Hematopoietic multipotent progenitor cell treated with erythropoietin and hydrocortisone succinate and interleukin-3 and kit ligand, for 17 days (in vitro differentiated cells): ENCODE measurements around the gene APOM.

Experiments
- DNase-seq: peaks from one replicate; pipeline ENCODE4 v3.0.0-alpha.2; 2015; ENCODE audit warnings: low spot score

APOM gene

GRCh38 chr6:31658158-31658688 lies 2.5 kb downstream of the APOM start:
- no peak for DNase-seq

- DNase-seq: no peak
These were observed 3.4 kb downstream of the APOM start for GRCh38 chr6:31658983-31659648.

GRCh38 chr6:31659649-31660380 lies 4.1 kb downstream of the APOM start:
- peak; percentile 53 for DNase-seq

- DNase-seq: peak; percentile 73
These were observed 4.9 kb downstream of the APOM start, which contains the start of gene C6orf47 for GRCh38 chr6:31660381-31661261. Gene C6orf47, minus strand, starts transcription at chr6:31660778. Its CDS starts 831 bp downstream, at chr6:31659947.

GRCh38 chr6:31661262-31662123 lies 5.8 kb downstream of the APOM start:
- DNase-seq: no peak

GRCh38 chr6:31662124-31662723 lies 6.5 kb downstream of the APOM start:
- DNase-seq: no peak

- DNase-seq: peak; percentile 21
These were observed 7.6 kb downstream of the APOM start for GRCh38 chr6:31663126-31663960.

GRCh38 chr6:31663961-31664789 lies 8.5 kb downstream of the APOM start:
- DNase-seq: peak; percentile 48

- DNase-seq: peak; percentile 89
These were observed 9.3 kb downstream of the APOM start, which contains the start of gene GPANK1 for GRCh38 chr6:31664790-31665500. Gene GPANK1, minus strand, starts transcription at chr6:31664997. Its CDS starts 519 bp downstream, at chr6:31664478.

- peak; percentile 97 for DNase-seq
These were observed 10.0 kb downstream of the APOM start, which contains the start of gene CSNK2B for GRCh38 chr6:31665501-31666336. Gene CSNK2B, plus strand, starts transcription at chr6:31666080. Its CDS starts 752 bp downstream, at chr6:31666832.

GRCh38 chr6:31666337-31666965 lies 10.8 kb downstream of the APOM start:
- peak; percentile 35 for DNase-seq

GRCh38 chr6:31669676-31670075 lies 14.0 kb downstream of the APOM start, which contains the start of gene LY6G5B:
Gene LY6G5B, plus strand, starts transcription at chr6:31669976. Its CDS starts 975 bp downstream, at chr6:31670951.
- no peak for DNase-seq

- DNase-seq: no peak
These were observed 20.7 kb downstream of the APOM start for GRCh38 chr6:31676322-31676903.

GRCh38 chr6:31676904-31677303 lies 21.2 kb downstream of the APOM start:
- DNase-seq: no peak

GRCh38 chr6:31677955-31678354 lies 22.3 kb downstream of the APOM start:
- no peak for DNase-seq
